ENCODE data around the gene PLIN5. TPM values are rescaled to one million over a fixed set of nuclear protein-coding genes. Genes with fewer than 3 reads are reported as not detected.
A peak's percentile ranks its signal among the peaks of the same experiment; 100 is the strongest.

Gene PLIN5
- total and polyA plus RNA-seq, 10 donors, result 0.82 to 18.4 (median 7.5) TPM

- Histone ChIP-seq H3K9me3 (no peaks in the 10 kb centered on the region), H3K27ac (no peak overlapping the region), H3K4me3 (no peak overlapping the region), H3K36me3 (peaks cover 0 to 98% (median 57%) of the 10 kb centered on the region in 6 donors), H3K4me1 (peaks cover 0 to 9% (median 0%) of the 10 kb centered on the region in 6 donors), H3K27me3 (replicated peaks in 1 of 7) (no peaks in the 10 kb centered on the region)
- intact Hi-C loops (cut with DNase I; ENCODE audit: low total_unique reads), result no loop called here
- no peak for DNase-seq
- 89 to 92% (median 91%) methylated on average over 14 to 25 of the region's 25 CpGs for WGBS, 5 donors
- TF ChIP-seq POLR2AphosphoS5 (IDR thresholded peaks at IDR 0.05) (peak in 1 of 3 donors; percentile 2), POLR2A (IDR thresholded peaks at IDR 0.05) (no peak)
These were observed 31.7 kb downstream of the PLIN5 start for GRCh38 chr19:4503132-4503824.

GRCh38 chr19:4502282-4503131 lies 32.5 kb downstream of the PLIN5 start:
- no peak overlapping the region for H3K27ac ChIP-seq
- no peaks in the 10 kb centered on the region for H3K9me3 ChIP-seq
- TF ChIP-seq CTCF (IDR thresholded peaks at IDR 0.05 in 8 of 11, conservative IDR thresholded peaks at IDR 0.05 in 3 of 11) (no peak), POLR2AphosphoS5 (IDR thresholded peaks at IDR 0.05) (no peak)
- H3K36me3 ChIP-seq, result peaks cover 0 to 100% (median 65%) of the 10 kb centered on the region in 6 donors
- 88 to 93% (median 89%) methylated on average over 22 to 37 of the region's 37 CpGs for WGBS, 5 donors
- intact Hi-C loops (cut with DNase I; ENCODE audit: low total_unique reads), result no loop called here
- no peak overlapping the region for H3K4me3 ChIP-seq
- H3K4me1 ChIP-seq, result peaks cover 0 to 9% (median 0%) of the 10 kb centered on the region in 6 donors
- no peak for DNase-seq
- H3K27me3 ChIP-seq (replicated peaks in 1 of 7), result no peaks in the 10 kb centered on the region

- Histone ChIP-seq H3K27ac (no peak overlapping the region), H3K9me3 (no peaks in the 10 kb centered on the region), H3K4me3 (no peak overlapping the region), H3K36me3 (peaks cover 0 to 100% (median 73%) of the 10 kb centered on the region in 6 donors), H3K4me1 (peaks cover 0 to 3% (median 0%) of the 10 kb centered on the region in 6 donors), H3K27me3 (replicated peaks in 1 of 7) (no peaks in the 10 kb centered on the region)
- intact Hi-C loops (cut with DNase I; ENCODE audit: low total_unique reads), result no loop called here
- no peak for DNase-seq
- WGBS, 5 donors, result 84 to 96% (median 94%) methylated on average over 22 to 25 of the region's 25 CpGs
- TF ChIP-seq POLR2A (IDR thresholded peaks at IDR 0.05) (no peak), POLR2AphosphoS5 (IDR thresholded peaks at IDR 0.05) (no peak), CTCF (IDR thresholded peaks at IDR 0.05 in 8 of 11, conservative IDR thresholded peaks at IDR 0.05 in 3 of 11) (no peak)
These were observed 33.3 kb downstream of the PLIN5 start for GRCh38 chr19:4501691-4502090.

- no peak for DNase-seq
- TF ChIP-seq POLR2A (IDR thresholded peaks at IDR 0.05) (no peak), POLR2AphosphoS5 (IDR thresholded peaks at IDR 0.05) (no peak), CTCF (IDR thresholded peaks at IDR 0.05 in 8 of 11, conservative IDR thresholded peaks at IDR 0.05 in 3 of 11) (no peak)
These were observed 34.0 kb downstream of the PLIN5 start for GRCh38 chr19:4500841-4501591.

More at GRCh38 chr19:4500841-4501591, 34.0 kb downstream of the PLIN5 start:
- no peaks in the 10 kb centered on the region for H3K27me3 ChIP-seq (replicated peaks in 1 of 7)
- no peak overlapping the region for H3K4me3 ChIP-seq
- no peak overlapping the region for H3K27ac ChIP-seq
- peaks cover 0 to 100% (median 78%) of the 10 kb centered on the region in 6 donors for H3K36me3 ChIP-seq
- intact Hi-C loops (cut with DNase I; ENCODE audit: low total_unique reads), result no loop called here
- no peaks in the 10 kb centered on the region for H3K4me1 ChIP-seq
- H3K9me3 ChIP-seq, result no peaks in the 10 kb centered on the region
- 92 to 96% (median 94%) methylated on average over 23 to 29 of the region's 29 CpGs for WGBS, 5 donors
